GM12873 (cell line): ENCODE results near the gene GMPS.

ENCODE experiments used
- TF ChIP-seq, protein P1 (sequence below): IDR thresholded peaks from 2 replicates; pipeline ENCODE4 v1.5.1; 2012; ENCODE audit warnings: low read depth, mild to moderate bottlenecking, moderate library complexity, low read length, control low read depth; ENCODE audit not compliant: insufficient read depth; ENCODE audit errors: missing control alignments

The GMPS gene

DNA sequence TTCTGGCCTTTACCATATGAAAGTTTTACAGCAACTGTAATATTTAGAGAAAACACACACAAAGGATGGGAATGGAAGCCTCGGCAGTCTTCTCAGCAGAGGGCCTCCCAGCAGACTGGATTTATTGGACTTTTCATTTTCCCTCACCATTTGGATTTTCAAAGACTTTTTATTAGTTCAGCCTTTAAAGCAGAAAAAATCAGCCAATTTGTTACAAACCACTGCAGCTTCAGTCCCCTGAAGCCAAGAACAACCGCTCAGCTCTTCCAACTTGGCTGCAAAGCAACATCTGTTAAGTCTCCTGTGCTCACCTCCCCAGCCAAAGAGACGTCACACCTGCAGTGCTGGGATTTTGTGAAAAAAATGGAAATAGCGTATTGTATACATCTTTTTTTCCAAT lies 120.8 kb downstream of the GMPS start:
- TF ChIP-seq, protein P1, sequence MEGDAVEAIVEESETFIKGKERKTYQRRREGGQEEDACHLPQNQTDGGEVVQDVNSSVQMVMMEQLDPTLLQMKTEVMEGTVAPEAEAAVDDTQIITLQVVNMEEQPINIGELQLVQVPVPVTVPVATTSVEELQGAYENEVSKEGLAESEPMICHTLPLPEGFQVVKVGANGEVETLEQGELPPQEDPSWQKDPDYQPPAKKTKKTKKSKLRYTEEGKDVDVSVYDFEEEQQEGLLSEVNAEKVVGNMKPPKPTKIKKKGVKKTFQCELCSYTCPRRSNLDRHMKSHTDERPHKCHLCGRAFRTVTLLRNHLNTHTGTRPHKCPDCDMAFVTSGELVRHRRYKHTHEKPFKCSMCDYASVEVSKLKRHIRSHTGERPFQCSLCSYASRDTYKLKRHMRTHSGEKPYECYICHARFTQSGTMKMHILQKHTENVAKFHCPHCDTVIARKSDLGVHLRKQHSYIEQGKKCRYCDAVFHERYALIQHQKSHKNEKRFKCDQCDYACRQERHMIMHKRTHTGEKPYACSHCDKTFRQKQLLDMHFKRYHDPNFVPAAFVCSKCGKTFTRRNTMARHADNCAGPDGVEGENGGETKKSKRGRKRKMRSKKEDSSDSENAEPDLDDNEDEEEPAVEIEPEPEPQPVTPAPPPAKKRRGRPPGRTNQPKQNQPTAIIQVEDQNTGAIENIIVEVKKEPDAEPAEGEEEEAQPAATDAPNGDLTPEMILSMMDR = no peak

GRCh38 chr3:155991847-155992246 lies 121.4 kb downstream of the GMPS start:
- TF ChIP-seq, protein P1 = no peak
